Sigmoid colon (tissue), 4 donors: ENCODE data around the gene RDH12.

Experiments
- EP300 ChIP-seq, 4 donors: sonication (generic); formaldehyde crosslinking; IDR thresholded peaks; one replicate each; pipeline ENCODE4 v1.6.1; 2017; ENCODE audit warnings: antibody characterized with exemption in 4 of 4
- POLR2AphosphoS5 ChIP-seq, 4 donors: sonication (generic); formaldehyde crosslinking; IDR thresholded peaks; one replicate each; pipeline ENCODE4 v1.6.1; 2017; ENCODE audit warnings: antibody characterized with exemption in 4 of 4
- TF ChIP-seq, protein P1 (sequence below), 4 experiments: fragments of 450-650 bp in 3 of 4; fragments of 200-600 bp in 1 of 4; IDR thresholded peaks; one replicate each; pipeline ENCODE4 v1.5.1; 2016 to 2019; ENCODE audit warnings: antibody characterized with exemption in 4 of 4, mild to moderate bottlenecking in 3 of 4, moderate library complexity in 2 of 4

- TF ChIP-seq, protein P1, sequence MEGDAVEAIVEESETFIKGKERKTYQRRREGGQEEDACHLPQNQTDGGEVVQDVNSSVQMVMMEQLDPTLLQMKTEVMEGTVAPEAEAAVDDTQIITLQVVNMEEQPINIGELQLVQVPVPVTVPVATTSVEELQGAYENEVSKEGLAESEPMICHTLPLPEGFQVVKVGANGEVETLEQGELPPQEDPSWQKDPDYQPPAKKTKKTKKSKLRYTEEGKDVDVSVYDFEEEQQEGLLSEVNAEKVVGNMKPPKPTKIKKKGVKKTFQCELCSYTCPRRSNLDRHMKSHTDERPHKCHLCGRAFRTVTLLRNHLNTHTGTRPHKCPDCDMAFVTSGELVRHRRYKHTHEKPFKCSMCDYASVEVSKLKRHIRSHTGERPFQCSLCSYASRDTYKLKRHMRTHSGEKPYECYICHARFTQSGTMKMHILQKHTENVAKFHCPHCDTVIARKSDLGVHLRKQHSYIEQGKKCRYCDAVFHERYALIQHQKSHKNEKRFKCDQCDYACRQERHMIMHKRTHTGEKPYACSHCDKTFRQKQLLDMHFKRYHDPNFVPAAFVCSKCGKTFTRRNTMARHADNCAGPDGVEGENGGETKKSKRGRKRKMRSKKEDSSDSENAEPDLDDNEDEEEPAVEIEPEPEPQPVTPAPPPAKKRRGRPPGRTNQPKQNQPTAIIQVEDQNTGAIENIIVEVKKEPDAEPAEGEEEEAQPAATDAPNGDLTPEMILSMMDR (IDR thresholded peaks at IDR 0.05), result no peak
- TF ChIP-seq POLR2AphosphoS5 (IDR thresholded peaks at IDR 0.05), result no peak
- TF ChIP-seq EP300 (IDR thresholded peaks at IDR 0.05), result no peak
These were observed 27.6 kb downstream of the RDH12 start for GRCh38 chr14:67729072-67729885.
